ENCODE results near the gene ZMYND8. TPM values are rescaled to one million over a fixed set of nuclear protein-coding genes. Genes with fewer than 3 reads are reported as not detected.

ZMYND8 gene
- total and polyA plus RNA-seq, 4 donors, result 14.2 to 46.4 (median 30.1) TPM

DNA sequence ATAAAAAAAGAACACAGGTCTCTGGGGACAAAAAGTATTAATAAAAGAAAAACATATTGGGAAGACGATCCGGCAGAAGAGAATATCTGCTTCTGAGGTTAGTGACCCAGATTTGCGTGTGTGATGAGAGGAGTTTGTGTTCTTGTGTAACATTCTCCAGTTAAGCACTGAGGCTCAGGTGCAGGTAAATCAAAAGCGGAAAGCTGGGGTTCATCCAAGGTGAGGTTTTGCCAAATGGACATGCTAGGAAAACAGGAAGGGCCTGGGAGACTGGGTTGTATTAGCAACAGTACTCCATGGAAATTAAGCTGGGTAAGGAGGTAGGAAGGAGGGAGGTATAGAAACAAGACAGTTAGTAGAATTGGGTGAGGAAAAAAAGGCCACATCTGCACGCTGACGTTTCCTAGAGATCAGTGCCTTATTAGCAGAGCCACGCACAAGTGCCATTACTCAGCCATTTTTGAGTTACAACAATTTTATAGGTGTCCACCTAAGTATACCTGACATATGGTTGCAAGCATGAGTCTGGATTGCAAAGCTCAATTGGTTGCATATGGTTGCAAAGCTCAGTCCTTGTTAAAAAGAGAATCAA lies 139.6 kb downstream of the ZMYND8 start:
- Histone ChIP-seq H3K9ac (ENCODE audit: insufficient read depth in 1 of 2, low read length in 2 of 2) (no peak overlapping the region), H3K27ac (ENCODE audit: low read depth in 1 of 2, low read length in 1 of 2) (no peak overlapping the region), H3K27me3 (ENCODE audit: control insufficient read depth in 3 of 3, insufficient read depth in 3 of 3, low read length in 2 of 3) (no peaks in the 10 kb centered on the region), H3K36me3 (ENCODE audit: control insufficient read depth in 4 of 4, insufficient read depth in 4 of 4, low read length in 4 of 4) (peaks cover 17 to 50% (median 40%) of the 10 kb centered on the region in 4 donors), H3K4me1 (ENCODE audit: control insufficient read depth in 5 of 5, insufficient read depth in 5 of 5, low read length in 5 of 5) (peaks cover 0 to 4% (median 0%) of the 10 kb centered on the region in 5 donors), H3K9me3 (ENCODE audit: control insufficient read depth in 4 of 4, insufficient read depth in 3 of 4, low read length in 3 of 4) (peaks cover 0 to 3% (median 0%) of the 10 kb centered on the region in 4 donors), H3K4me3 (no peak overlapping the region)
- 79 to 85% methylated on average over 7 of the region's 7 CpGs for WGBS, 2 donors
- ATAC-seq (ENCODE audit: insufficient read depth, low FRiP score), result no peak
- no peak for DNase-seq
- TF ChIP-seq, protein P1, sequence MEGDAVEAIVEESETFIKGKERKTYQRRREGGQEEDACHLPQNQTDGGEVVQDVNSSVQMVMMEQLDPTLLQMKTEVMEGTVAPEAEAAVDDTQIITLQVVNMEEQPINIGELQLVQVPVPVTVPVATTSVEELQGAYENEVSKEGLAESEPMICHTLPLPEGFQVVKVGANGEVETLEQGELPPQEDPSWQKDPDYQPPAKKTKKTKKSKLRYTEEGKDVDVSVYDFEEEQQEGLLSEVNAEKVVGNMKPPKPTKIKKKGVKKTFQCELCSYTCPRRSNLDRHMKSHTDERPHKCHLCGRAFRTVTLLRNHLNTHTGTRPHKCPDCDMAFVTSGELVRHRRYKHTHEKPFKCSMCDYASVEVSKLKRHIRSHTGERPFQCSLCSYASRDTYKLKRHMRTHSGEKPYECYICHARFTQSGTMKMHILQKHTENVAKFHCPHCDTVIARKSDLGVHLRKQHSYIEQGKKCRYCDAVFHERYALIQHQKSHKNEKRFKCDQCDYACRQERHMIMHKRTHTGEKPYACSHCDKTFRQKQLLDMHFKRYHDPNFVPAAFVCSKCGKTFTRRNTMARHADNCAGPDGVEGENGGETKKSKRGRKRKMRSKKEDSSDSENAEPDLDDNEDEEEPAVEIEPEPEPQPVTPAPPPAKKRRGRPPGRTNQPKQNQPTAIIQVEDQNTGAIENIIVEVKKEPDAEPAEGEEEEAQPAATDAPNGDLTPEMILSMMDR (IDR thresholded peaks at IDR 0.05; ENCODE audit: control extremely low read depth, extremely low read depth), result no peak

DNA sequence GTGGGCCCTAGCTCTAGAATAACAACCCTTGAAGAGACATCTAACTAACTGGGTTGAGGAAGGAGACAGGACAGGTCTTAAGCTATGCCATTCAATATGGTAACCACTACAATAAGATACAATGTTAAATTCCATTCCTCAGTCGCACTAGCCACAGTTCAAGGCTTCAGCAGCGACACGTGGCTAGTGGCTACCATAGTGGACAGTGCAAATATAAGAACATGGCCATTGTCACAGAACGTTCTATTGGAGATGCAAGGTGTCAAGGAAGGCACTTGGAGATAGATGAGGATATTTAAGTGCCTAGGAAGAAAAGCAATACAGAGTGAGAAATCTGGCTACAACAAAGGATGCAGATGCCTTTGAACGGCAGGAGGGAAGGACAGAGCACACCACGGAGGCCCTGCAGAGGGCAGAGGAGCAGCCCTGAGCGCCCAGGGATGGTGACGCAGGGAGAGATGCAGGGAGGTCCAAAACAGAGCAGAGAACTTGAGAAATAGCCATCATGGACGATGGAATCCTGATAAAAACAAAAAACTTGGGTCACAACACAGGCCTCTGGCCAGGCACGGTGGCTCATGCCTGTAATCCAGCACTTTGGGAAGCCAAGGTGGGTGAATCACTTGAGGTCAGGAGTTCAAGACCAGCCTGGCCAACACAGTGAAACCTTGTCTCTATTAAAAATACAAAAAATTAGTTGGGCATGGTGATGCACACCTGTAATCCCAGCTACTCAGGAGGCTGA lies 140.7 kb downstream of the ZMYND8 start:
- no peak overlapping the region for H3K9ac ChIP-seq (ENCODE audit: insufficient read depth in 1 of 2, low read length in 2 of 2)
- ATAC-seq (ENCODE audit: insufficient read depth, low FRiP score) (no peak), DNase-seq (no peak)
- H3K27ac ChIP-seq (ENCODE audit: low read depth in 1 of 2, low read length in 1 of 2), result no peak overlapping the region
- TF ChIP-seq, protein P1 (IDR thresholded peaks at IDR 0.05; ENCODE audit: control extremely low read depth, extremely low read depth), result no peak
- H3K9me3 ChIP-seq (ENCODE audit: control insufficient read depth in 4 of 4, insufficient read depth in 3 of 4, low read length in 3 of 4), result peaks cover 0 to 3% (median 0%) of the 10 kb centered on the region in 4 donors
- H3K4me1 ChIP-seq (ENCODE audit: control insufficient read depth in 5 of 5, insufficient read depth in 5 of 5, low read length in 5 of 5), result peaks cover 0 to 4% (median 0%) of the 10 kb centered on the region in 5 donors
- H3K27me3 ChIP-seq (ENCODE audit: control insufficient read depth in 3 of 3, insufficient read depth in 3 of 3, low read length in 2 of 3), result no peaks in the 10 kb centered on the region
- H3K36me3 ChIP-seq (ENCODE audit: control insufficient read depth in 4 of 4, insufficient read depth in 4 of 4, low read length in 4 of 4), result peaks cover 23 to 56% (median 41%) of the 10 kb centered on the region in 4 donors
- H3K4me3 ChIP-seq, result no peak overlapping the region
- WGBS, 2 donors, result 90 to 95% methylated on average over 10 of the region's 10 CpGs

DNA sequence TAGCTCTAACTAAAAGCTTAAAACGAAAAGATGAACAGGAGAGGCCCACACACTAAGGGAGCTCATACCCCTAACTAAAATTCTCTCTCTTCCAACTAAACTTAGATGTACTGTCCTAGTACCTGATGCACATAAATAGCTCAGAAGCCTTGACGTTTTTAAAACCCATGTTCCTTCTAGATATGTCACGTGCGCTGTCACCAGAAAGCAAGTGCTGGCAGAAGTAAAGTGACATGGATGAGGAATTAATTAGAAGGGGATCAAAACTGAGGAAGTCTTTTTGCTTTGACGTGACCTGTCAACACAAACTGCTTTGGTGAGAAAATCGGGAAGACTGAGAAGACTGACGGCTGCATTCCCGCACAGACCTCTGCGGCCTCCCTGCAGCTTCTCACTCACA lies 142.5 kb downstream of the ZMYND8 start:
- DNase-seq (no peak), ATAC-seq (ENCODE audit: insufficient read depth, low FRiP score) (no peak)
- H3K36me3 ChIP-seq (ENCODE audit: control insufficient read depth in 4 of 4, insufficient read depth in 4 of 4, low read length in 4 of 4), result peaks cover 16 to 61% (median 42%) of the 10 kb centered on the region in 4 donors
- peaks cover 0 to 3% (median 0%) of the 10 kb centered on the region in 4 donors for H3K9me3 ChIP-seq (ENCODE audit: control insufficient read depth in 4 of 4, insufficient read depth in 3 of 4, low read length in 3 of 4)
- H3K9ac ChIP-seq (ENCODE audit: insufficient read depth in 1 of 2, low read length in 2 of 2), result no peak overlapping the region
- 93 to 96% methylated on average over 9 of the region's 9 CpGs for WGBS, 2 donors
- H3K27me3 ChIP-seq (ENCODE audit: control insufficient read depth in 3 of 3, insufficient read depth in 3 of 3, low read length in 2 of 3), result no peaks in the 10 kb centered on the region
- TF ChIP-seq, protein P1 (IDR thresholded peaks at IDR 0.05; ENCODE audit: control extremely low read depth, extremely low read depth), result no peak
- H3K27ac ChIP-seq (ENCODE audit: low read depth in 1 of 2, low read length in 1 of 2), result peak overlapping the region in 1 of 2 donors; percentile 58
- H3K4me1 ChIP-seq (ENCODE audit: control insufficient read depth in 5 of 5, insufficient read depth in 5 of 5, low read length in 5 of 5), result peaks cover 0 to 4% (median 0%) of the 10 kb centered on the region in 5 donors
- H3K4me3 ChIP-seq, result no peak overlapping the region
